GM12878 (cell line): ENCODE results near the gene ZNF177. TPM values are rescaled to one million over a fixed set of nuclear protein-coding genes. Genes with fewer than 3 reads are reported as not detected.

Experiments
- ATAC-seq: fragments of 200-7000 bp; cut with Tn5 transposase; 3 replicates; pipeline ENCODE4 v1.9.1; 2020; ENCODE audit warnings: mild to moderate bottlenecking, moderate library complexity
- BruUV-seq: library from RNA; stranded (reverse); fragments of 400-500 nt; replicated peaks from 2 replicates; lab custom pipeline; 2021; lab: Mats Ljungman, UMichigan
- CTCF ChIA-PET: fragments of 300-600 bp; sonication (Branson Sonifier 250); formaldehyde crosslinking; extraction: SDS; loops from one replicate; lab custom pipeline; 2021; ENCODE audit warnings: inconsistent platforms; lab: Yijun Ruan, JAX
- POLR2A ChIA-PET: fragments of 350-600 bp; formaldehyde crosslinking; extraction: SDS; loops from one replicate; lab custom pipeline; 2021; ENCODE audit warnings: inconsistent platforms; lab: Charles Lee
- RAD21 ChIA-PET: fragments of 300-600 bp; sonication (Branson Sonifier 250); formaldehyde crosslinking; loops from one replicate; lab custom pipeline; 2023; ENCODE audit warnings: antibody characterized with exemption; ENCODE audit not compliant: unreplicated experiment; lab: Charles Lee
- SMC1A ChIA-PET: fragments of 300-600 bp; sonication (Branson Sonifier 250); formaldehyde crosslinking; loops from one replicate; lab custom pipeline; 2023; ENCODE audit not compliant: unreplicated experiment, uncharacterized antibody; lab: Charles Lee
- DNase-seq: peaks from one replicate; pipeline ENCODE4 v3.0.0-alpha.2; 2011; ENCODE audit warnings: low read depth, low spot score
- FAIRE-seq: peaks from 3 replicates; lab custom pipeline; 2011; peaks lifted over from hg19 to GRCh38; lab: Jason Lieb, UNC
- H2AFZ ChIP-seq: 2 replicates; pipeline ENCODE4 v1.6.0; 2011; ENCODE audit warnings: low read depth, low read length, control low read depth; ENCODE audit not compliant: control insufficient read depth
- H3K27ac ChIP-seq: 2 replicates; pipeline ENCODE4 v1.5.1; 2011; ENCODE audit warnings: control low read depth; ENCODE audit not compliant: control insufficient read depth, insufficient read depth
- H3K27me3 ChIP-seq, 2 experiments: replicated peaks in 1 of 2; 2 replicates each; pipeline versions ENCODE4 v1.6.0 to v1.6.1; 2011; ENCODE audit warnings: low read length in 1 of 2; ENCODE audit not compliant: control insufficient read depth in 2 of 2, insufficient read depth in 2 of 2
- H3K36me3 ChIP-seq, 2 experiments: 2 replicates each; pipeline ENCODE4 v1.5.1; 2011; ENCODE audit warnings: low read length in 1 of 2; ENCODE audit not compliant: control insufficient read depth in 2 of 2, insufficient read depth in 2 of 2
- H3K4me1 ChIP-seq: 2 replicates; pipeline ENCODE4 v1.6.1; 2011; ENCODE audit warnings: mild to moderate bottlenecking, low read length, moderate library complexity, mixed read lengths; ENCODE audit not compliant: control insufficient read depth, insufficient read depth
- H3K4me2 ChIP-seq: 2 replicates; pipeline ENCODE4 v1.6.0; 2011; ENCODE audit warnings: control low read depth; ENCODE audit not compliant: control insufficient read depth, insufficient read depth
- H3K4me3 ChIP-seq: fragments of 200-600 bp; sonication (generic); 2 replicates; pipeline ENCODE4 v1.5.1; 2016
- H3K79me2 ChIP-seq: 2 replicates; pipeline ENCODE4 v1.6.0; 2011; ENCODE audit warnings: low read length; ENCODE audit not compliant: control insufficient read depth, insufficient read depth
- H3K9ac ChIP-seq: 2 replicates; pipeline ENCODE4 v1.8.0; 2011; ENCODE audit warnings: low read length, control low read depth, mixed read lengths; ENCODE audit not compliant: control insufficient read depth, insufficient read depth
- H3K9me3 ChIP-seq: replicated peaks from 3 replicates; pipeline ENCODE4 v1.5.1; 2011; ENCODE audit warnings: mild to moderate bottlenecking, low read length; ENCODE audit not compliant: control insufficient read depth, insufficient read depth
- H4K20me1 ChIP-seq: 2 replicates; pipeline ENCODE4 v1.6.0; 2011; ENCODE audit not compliant: control insufficient read depth, insufficient read depth
- ZNF274 ChIP-seq: IDR thresholded peaks from one replicate; pipeline ENCODE4 v1.8.0; 2011; ENCODE audit not compliant: insufficient read length, insufficient read depth
- WGBS: methylation state at CpG from one replicate; pipeline ENCODE4 v1.1.6; 2016; ENCODE audit warnings: low lambda C conversion rate; ENCODE audit not compliant: insufficient replicate concordance, insufficient coverage; ENCODE audit errors: missing lambda C conversion rate; 5-methylcytosine and 5-hydroxymethylcytosine counted together
- in situ Hi-C: fragments of 300-500 bp; cut with MboI; formaldehyde crosslinking; loops from 9 replicates; pipeline ENCODE4 v1.14.3; 2018; ENCODE audit warnings: mixed read lengths
- intact Hi-C: fragments of 100-400 bp; cut with micrococcal nuclease; formaldehyde crosslinking; loops from one replicate; pipeline ENCODE4 v1.14.2; 2022; ENCODE audit not compliant: unreplicated experiment
- polyA plus RNA-seq, 11 experiments: library from polyadenylated mRNA; depleted of rRNA in 4 of 11; unstranded in 6 of 11; stranded (reverse) in 5 of 11; fragments of >200 nt; fragmentation: Nextera tagmentation in 4 of 11; fragmentation: Illumina TruSeq in 1 of 11; extraction: Ambion mirVana in 4 of 11; extraction: Trizol in 1 of 11; gene quantifications; 1 replicate in 1 of 11; 2 replicates in 10 of 11; pipeline versions ENCODE4 v1.2.1 to v1.2.3, GENCODE V29; 2011 to 2016; ENCODE audit warnings: inconsistent platforms in 2 of 11, missing spikeins in 2 of 11, low read depth in 1 of 11
- total RNA-seq, 4 experiments: library from RNA; depleted of rRNA in 3 of 4; stranded (reverse); fragments of >200 nt in 3 of 4; fragmentation: Illumina TruSeq in 1 of 4; extraction: Trizol in 1 of 4; gene quantifications; 2 replicates each; pipeline versions ENCODE4 v1.2.1 to v1.2.3, GENCODE V29; 2013 to 2021
- TF ChIP-seq, protein P1 (sequence below): fragments of 450-650 bp; IDR thresholded peaks from 2 replicates; pipeline ENCODE4 v1.6.1; 2018; ENCODE audit warnings: mild to moderate bottlenecking, low read depth, moderate library complexity; ENCODE audit not compliant: partially characterized antibody
- TF ChIP-seq, protein P2 (sequence below): fragments of 450-650 bp; IDR thresholded peaks from 2 replicates; pipeline ENCODE4 v1.6.1; 2017; ENCODE audit warnings: mild to moderate bottlenecking, moderate library complexity

Gene ZNF177
- total and polyA plus RNA-seq, 10 of the 15 experiments (the other 5 are each of a cell fraction or from before 2014, with no cell fraction given) = 0.05 to 0.98 (median 0.31) TPM; not detected in 1

DNA sequence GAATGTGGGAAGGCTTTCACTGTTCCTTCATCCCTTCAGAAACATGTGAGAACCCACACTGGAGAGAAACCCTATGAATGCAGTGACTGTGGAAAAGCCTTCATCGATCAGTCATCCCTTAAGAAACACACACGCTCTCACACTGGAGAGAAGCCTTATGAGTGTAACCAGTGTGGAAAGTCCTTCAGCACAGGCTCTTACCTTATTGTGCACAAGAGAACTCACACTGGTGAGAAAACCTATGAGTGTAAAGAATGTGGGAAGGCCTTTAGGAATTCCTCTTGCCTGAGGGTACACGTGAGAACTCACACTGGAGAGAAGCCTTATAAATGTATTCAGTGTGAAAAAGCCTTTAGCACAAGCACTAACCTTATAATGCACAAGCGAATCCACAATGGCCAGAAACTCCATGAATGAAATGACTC, 18.6 kb downstream of the ZNF177 start:
- ChIA-PET RAD21 (no interaction called here), POLR2A (no interaction called here), CTCF (no interaction called here), SMC1A (no interaction called here)
- TF ChIP-seq, protein P1, sequence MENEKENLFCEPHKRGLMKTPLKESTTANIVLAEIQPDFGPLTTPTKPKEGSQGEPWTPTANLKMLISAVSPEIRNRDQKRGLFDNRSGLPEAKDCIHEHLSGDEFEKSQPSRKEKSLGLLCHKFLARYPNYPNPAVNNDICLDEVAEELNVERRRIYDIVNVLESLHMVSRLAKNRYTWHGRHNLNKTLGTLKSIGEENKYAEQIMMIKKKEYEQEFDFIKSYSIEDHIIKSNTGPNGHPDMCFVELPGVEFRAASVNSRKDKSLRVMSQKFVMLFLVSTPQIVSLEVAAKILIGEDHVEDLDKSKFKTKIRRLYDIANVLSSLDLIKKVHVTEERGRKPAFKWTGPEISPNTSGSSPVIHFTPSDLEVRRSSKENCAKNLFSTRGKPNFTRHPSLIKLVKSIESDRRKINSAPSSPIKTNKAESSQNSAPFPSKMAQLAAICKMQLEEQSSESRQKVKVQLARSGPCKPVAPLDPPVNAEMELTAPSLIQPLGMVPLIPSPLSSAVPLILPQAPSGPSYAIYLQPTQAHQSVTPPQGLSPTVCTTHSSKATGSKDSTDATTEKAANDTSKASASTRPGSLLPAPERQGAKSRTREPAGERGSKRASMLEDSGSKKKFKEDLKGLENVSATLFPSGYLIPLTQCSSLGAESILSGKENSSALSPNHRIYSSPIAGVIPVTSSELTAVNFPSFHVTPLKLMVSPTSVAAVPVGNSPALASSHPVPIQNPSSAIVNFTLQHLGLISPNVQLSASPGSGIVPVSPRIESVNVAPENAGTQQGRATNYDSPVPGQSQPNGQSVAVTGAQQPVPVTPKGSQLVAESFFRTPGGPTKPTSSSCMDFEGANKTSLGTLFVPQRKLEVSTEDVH = no peak
- TF ChIP-seq, protein P2, sequence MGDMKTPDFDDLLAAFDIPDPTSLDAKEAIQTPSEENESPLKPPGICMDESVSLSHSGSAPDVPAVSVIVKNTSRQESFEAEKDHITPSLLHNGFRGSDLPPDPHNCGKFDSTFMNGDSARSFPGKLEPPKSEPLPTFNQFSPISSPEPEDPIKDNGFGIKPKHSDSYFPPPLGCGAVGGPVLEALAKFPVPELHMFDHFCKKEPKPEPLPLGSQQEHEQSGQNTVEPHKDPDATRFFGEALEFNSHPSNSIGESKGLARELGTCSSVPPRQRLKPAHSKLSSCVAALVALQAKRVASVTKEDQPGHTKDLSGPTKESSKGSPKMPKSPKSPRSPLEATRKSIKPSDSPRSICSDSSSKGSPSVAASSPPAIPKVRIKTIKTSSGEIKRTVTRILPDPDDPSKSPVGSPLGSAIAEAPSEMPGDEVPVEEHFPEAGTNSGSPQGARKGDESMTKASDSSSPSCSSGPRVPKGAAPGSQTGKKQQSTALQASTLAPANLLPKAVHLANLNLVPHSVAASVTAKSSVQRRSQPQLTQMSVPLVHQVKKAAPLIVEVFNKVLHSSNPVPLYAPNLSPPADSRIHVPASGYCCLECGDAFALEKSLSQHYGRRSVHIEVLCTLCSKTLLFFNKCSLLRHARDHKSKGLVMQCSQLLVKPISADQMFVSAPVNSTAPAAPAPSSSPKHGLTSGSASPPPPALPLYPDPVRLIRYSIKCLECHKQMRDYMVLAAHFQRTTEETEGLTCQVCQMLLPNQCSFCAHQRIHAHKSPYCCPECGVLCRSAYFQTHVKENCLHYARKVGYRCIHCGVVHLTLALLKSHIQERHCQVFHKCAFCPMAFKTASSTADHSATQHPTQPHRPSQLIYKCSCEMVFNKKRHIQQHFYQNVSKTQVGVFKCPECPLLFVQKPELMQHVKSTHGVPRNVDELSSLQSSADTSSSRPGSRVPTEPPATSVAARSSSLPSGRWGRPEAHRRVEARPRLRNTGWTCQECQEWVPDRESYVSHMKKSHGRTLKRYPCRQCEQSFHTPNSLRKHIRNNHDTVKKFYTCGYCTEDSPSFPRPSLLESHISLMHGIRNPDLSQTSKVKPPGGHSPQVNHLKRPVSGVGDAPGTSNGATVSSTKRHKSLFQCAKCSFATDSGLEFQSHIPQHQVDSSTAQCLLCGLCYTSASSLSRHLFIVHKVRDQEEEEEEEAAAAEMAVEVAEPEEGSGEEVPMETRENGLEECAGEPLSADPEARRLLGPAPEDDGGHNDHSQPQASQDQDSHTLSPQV = no peak
- TF ChIP-seq ZNF274 = peak; percentile 83
- Histone ChIP-seq H3K79me2 (no peaks in the 10 kb centered on the region), H2AFZ (no peak overlapping the region), H3K9me3 (peaks cover 14% of the 10 kb centered on the region; the same call in 2 of the 3 replicates), H3K27ac (no peak overlapping the region), H3K4me3 (no peak overlapping the region), H3K9ac (no peak overlapping the region), H4K20me1 (no peaks in the 10 kb centered on the region), H3K36me3 (no peaks in the 10 kb centered on the region), H3K4me1 (no peaks in the 10 kb centered on the region), H3K27me3 (no peaks in the 10 kb centered on the region), H3K4me2 (no peak overlapping the region)
- in situ Hi-C loops = no loop called here
- DNase-seq (no peak), FAIRE-seq (no peak), ATAC-seq (no peak)
- no TSS peak for BruUV-seq
- intact Hi-C loops = no loop called here
- 34% methylated on average over 4 of the region's 4 CpGs for WGBS
